MCF 10A (cell line): ENCODE measurements around the gene MED13. TPM values are rescaled to one million over a fixed set of nuclear protein-coding genes. Genes with fewer than 3 reads are reported as not detected.

ENCODE experiments used
- BruUV-seq: library from RNA; stranded (reverse); fragments of 400-500 nt; replicated peaks from 2 replicates; lab custom pipeline; 2021; lab: Mats Ljungman, UMichigan
- CTCF ChIA-PET: fragments of 300-600 bp; sonication (Branson Sonifier 250); formaldehyde crosslinking; extraction: SDS; loops from one replicate; lab custom pipeline; 2021; ENCODE audit warnings: antibody characterized with exemption, inconsistent platforms; lab: Yijun Ruan, JAX
- POLR2A ChIA-PET: fragments of 300-600, 350-650 bp; sonication (Branson Sonifier 250); formaldehyde crosslinking; extraction: SDS; loops from one replicate; lab custom pipeline; 2020; ENCODE audit warnings: antibody characterized with exemption, inconsistent platforms; lab: Yijun Ruan, JAX
- DNase-seq: peaks from one replicate; pipeline ENCODE4 v3.0.0-alpha.2; 2018; ENCODE audit not compliant: unreplicated experiment
- H3K27ac Mint-ChIP-seq: one replicate; pipeline ENCODE4 v1.8.0; 2022; ENCODE audit warnings: mild to moderate bottlenecking, low read depth, mixed read lengths; ENCODE audit not compliant: unreplicated experiment
- H3K27me3 Mint-ChIP-seq: one replicate; pipeline ENCODE4 v1.8.0; 2022; ENCODE audit warnings: mixed read lengths; ENCODE audit not compliant: insufficient read depth, unreplicated experiment
- H3K36me3 Mint-ChIP-seq: one replicate; pipeline ENCODE4 v1.8.0; 2022; ENCODE audit warnings: mild to moderate bottlenecking, moderate library complexity, mixed read lengths; ENCODE audit not compliant: insufficient read depth, unreplicated experiment
- H3K4me1 Mint-ChIP-seq: one replicate; pipeline ENCODE4 v1.8.0; 2022; ENCODE audit warnings: mixed read lengths; ENCODE audit not compliant: insufficient read depth, unreplicated experiment
- H3K4me3 Mint-ChIP-seq: one replicate; pipeline ENCODE4 v1.8.0; 2022; ENCODE audit warnings: mild to moderate bottlenecking, moderate library complexity, mixed read lengths; ENCODE audit not compliant: unreplicated experiment
- H3K9me3 Mint-ChIP-seq: one replicate; pipeline ENCODE4 v1.8.0; 2022; ENCODE audit warnings: mixed read lengths; ENCODE audit not compliant: unreplicated experiment
- intact Hi-C: fragments of 100-400 bp; cut with micrococcal nuclease; formaldehyde crosslinking; loops from 2 replicates; pipeline ENCODE4 v1.14.1; 2022
- total RNA-seq: library from RNA; stranded (reverse); gene quantifications from 2 replicates; pipeline ENCODE4 v1.2.3, GENCODE V29; 2022
- TF ChIP-seq, protein P1 (sequence below): fragments of 200-600 bp; IDR thresholded peaks from one replicate; pipeline ENCODE4 v1.8.0; 2022; ENCODE audit warnings: antibody characterized with exemption, mild to moderate bottlenecking; ENCODE audit not compliant: unreplicated experiment

The MED13 gene
- total RNA-seq, 1 experiment from 2014 or later: 58.7 TPM

DNA sequence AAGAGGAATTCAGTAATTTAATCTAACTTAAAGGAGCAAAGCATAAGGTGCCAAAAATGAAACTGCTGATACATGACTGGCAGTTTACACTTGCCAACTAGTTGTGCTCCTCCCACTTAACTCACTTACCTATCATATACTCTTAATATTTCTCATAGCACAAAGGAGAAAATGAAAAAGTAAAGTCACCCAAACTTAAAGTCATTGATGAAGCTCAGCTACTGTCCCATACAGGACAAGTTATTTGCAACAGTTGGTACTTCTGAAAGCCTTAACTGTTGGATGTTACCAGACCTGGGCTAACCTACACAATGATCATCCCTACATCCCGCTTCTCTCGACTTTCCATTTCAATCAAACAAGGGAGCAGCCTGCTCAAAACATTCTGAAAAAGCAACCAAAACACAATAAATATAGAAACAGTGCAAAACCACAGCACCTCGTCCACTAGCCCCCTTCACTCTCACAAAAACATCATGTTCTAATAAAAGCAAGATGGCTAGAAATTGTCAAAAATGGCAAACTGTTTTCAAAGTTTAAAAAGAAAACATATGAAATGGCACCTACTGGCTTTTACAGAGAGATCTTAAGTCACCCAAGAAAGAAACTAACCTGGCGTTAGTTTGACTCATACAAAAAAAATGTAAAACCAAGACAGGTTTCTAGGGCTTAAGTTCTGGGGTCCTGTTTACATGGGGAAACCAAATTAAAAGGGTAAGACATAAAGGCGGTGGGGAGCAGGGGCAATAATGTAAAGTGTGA, 868 bp downstream of the MED13 start:
- Mint-ChIP-seq H3K4me1 (peaks cover 24% of the 10 kb centered on the region), H3K36me3 (peaks cover 21% of the 10 kb centered on the region), H3K27ac (peak overlapping the region; percentile 95), H3K27me3 (no peaks in the 10 kb centered on the region), H3K4me3 (peak overlapping the region; percentile 90), H3K9me3 (no peaks in the 10 kb centered on the region)
- BruUV-seq: no TSS peak
- DNase-seq: peak; percentile 58
- intact Hi-C loops: no loop called here
- TF ChIP-seq, protein P1, sequence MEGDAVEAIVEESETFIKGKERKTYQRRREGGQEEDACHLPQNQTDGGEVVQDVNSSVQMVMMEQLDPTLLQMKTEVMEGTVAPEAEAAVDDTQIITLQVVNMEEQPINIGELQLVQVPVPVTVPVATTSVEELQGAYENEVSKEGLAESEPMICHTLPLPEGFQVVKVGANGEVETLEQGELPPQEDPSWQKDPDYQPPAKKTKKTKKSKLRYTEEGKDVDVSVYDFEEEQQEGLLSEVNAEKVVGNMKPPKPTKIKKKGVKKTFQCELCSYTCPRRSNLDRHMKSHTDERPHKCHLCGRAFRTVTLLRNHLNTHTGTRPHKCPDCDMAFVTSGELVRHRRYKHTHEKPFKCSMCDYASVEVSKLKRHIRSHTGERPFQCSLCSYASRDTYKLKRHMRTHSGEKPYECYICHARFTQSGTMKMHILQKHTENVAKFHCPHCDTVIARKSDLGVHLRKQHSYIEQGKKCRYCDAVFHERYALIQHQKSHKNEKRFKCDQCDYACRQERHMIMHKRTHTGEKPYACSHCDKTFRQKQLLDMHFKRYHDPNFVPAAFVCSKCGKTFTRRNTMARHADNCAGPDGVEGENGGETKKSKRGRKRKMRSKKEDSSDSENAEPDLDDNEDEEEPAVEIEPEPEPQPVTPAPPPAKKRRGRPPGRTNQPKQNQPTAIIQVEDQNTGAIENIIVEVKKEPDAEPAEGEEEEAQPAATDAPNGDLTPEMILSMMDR: no peak
- ChIA-PET CTCF (interaction anchor here (0.6 kb wide), 2 partner anchors 11 to 156 kb away, joined by 3 to 4 read pairs; no protein-coding TSS in a partner anchor), POLR2A (interaction anchor here (0.6 to 2.0 kb wide), 9 partner anchors 11 to 360 kb away, joined by 3 to 12 read pairs (median 3); partner anchors contain the start of gene BRIP1)

DNA sequence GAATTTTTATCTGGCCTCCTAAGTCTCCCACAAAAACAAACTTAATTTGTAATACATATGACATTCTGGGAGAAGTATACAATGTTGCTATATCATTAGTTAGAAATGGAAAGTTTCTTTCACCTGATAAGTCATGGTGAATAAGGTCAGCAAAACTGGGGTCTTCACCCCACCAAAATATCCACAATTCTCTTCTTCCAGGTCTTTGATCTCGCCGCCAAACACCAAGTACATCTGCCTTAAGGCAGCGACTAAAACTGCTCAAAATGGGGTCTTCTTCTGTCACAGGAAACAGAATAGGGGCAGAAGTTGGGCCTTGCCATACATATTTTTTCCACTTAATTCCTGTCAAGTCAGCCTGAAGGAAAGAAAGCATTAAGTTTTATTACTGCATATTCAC, 2.1 kb downstream of the MED13 start:
- H3K9me3 Mint-ChIP-seq: no peaks in the 10 kb centered on the region
- no TSS peak for BruUV-seq
- TF ChIP-seq, protein P1: no peak
- intact Hi-C loops: no loop called here
- peaks cover 22% of the 10 kb centered on the region for H3K4me1 Mint-ChIP-seq
- H3K27ac Mint-ChIP-seq: peak overlapping the region; percentile 95
- peak overlapping the region; percentile 90 for H3K4me3 Mint-ChIP-seq
- DNase-seq: no peak
- CTCF ChIA-PET: interaction anchor here (0.7 kb wide), 1 partner anchor 119 kb away, joined by 3 read pairs; no protein-coding TSS in a partner anchor
- H3K36me3 Mint-ChIP-seq: peaks cover 33% of the 10 kb centered on the region
- H3K27me3 Mint-ChIP-seq: no peaks in the 10 kb centered on the region
- POLR2A ChIA-PET: interaction anchor here (0.6 to 1.9 kb wide), 4 partner anchors 10 to 200 kb away, joined by 4 to 6 read pairs (median 6); partner anchors contain the start of gene BRIP1

DNA sequence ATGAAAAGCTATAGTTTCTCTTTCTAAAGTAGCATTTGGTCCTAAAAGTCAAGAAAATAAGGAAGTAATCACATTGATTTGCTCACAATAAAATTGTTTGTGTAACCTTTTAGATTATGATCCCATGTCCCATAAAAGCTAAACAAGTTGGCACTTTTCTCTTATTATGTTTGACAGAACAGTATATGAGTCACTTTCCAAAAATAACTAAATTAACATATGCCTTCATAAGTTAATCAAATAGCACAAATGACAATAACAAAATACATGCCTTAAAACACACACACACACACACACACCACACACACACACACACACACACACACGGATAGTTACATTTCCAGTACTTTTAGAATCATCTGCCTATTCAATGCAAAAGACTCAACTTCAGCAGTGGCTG, 2.8 kb downstream of the MED13 start:
- peak overlapping the region; percentile 41 for H3K27ac Mint-ChIP-seq
- peak overlapping the region; percentile 90 for H3K4me3 Mint-ChIP-seq
- H3K9me3 Mint-ChIP-seq: no peaks in the 10 kb centered on the region
- intact Hi-C loops: no loop called here
- TF ChIP-seq, protein P1: no peak
- BruUV-seq: no TSS peak
- H3K27me3 Mint-ChIP-seq: no peaks in the 10 kb centered on the region
- H3K4me1 Mint-ChIP-seq: peaks cover 19% of the 10 kb centered on the region
- ChIA-PET POLR2A (interaction anchor here (0.6 to 1.9 kb wide), 8 partner anchors 9 to 374 kb away, joined by 3 to 6 read pairs (median 5); partner anchors contain the start of gene BRIP1), CTCF (interaction anchor here (1.1 kb wide), 1 partner anchor 11 kb away, joined by 4 read pairs; no protein-coding TSS in a partner anchor)
- peaks cover 39% of the 10 kb centered on the region for H3K36me3 Mint-ChIP-seq
- no peak for DNase-seq

DNA sequence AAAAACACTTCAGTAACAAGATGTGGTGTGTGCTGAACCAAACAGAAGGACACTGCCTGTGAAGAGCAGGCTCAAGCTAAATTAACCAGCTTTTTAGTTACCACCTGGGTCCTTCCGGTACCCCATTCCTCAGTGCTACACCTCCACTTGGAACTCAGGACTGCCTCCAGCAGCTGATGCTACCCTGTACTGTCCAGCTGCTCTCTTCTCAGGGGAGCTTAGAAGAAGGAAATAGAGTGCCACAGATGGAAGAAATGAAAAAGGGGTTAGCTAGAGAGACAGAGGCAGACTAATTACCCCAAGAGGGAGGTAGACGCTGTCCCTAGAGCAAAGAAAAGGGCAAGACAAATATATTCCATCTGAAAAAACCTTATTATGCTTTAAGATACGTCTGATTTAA, 5.7 kb downstream of the MED13 start:
- Mint-ChIP-seq H3K4me1 (peaks cover 19% of the 10 kb centered on the region), H3K36me3 (peaks cover 67% of the 10 kb centered on the region), H3K27ac (no peak overlapping the region), H3K9me3 (no peaks in the 10 kb centered on the region), H3K4me3 (no peak overlapping the region), H3K27me3 (no peaks in the 10 kb centered on the region)
- TF ChIP-seq, protein P1: no peak
- intact Hi-C loops: no loop called here
- ChIA-PET CTCF (interaction anchor here (0.6 to 1.1 kb wide), 5 partner anchors 12 to 708 kb away, joined by 3 to 4 read pairs (median 3); no protein-coding TSS in a partner anchor), POLR2A (interaction anchor here (0.5 to 1.3 kb wide), 4 partner anchors 14 to 159 kb away, joined by 3 to 4 read pairs (median 3); no protein-coding TSS in a partner anchor)
- no peak for DNase-seq
- no TSS peak for BruUV-seq
